Erythroblast (primary cell): ENCODE measurements around the gene RPS6KA3.
A peak's percentile ranks its signal among the peaks of the same experiment; 100 is the strongest.
"Not testable (repeated sequence)": the region's sequence is repeated elsewhere in the genome, so short reads cannot be mapped to it uniquely, and the experiment has no call there.

Source experiments
- DNase-seq, 2 experiments: peaks; one replicate each; lab custom pipeline; 2025; lab: John Stamatoyannopoulos, UW
- GATA1 ChIP-seq: IDR thresholded peaks from 2 replicates; pipeline ENCODE4 v1.6.1; 2011; ENCODE audit warnings: low read depth, mild to moderate bottlenecking, control low read depth, low read length, moderate library complexity
- POLR2A ChIP-seq: IDR thresholded peaks from 2 replicates; pipeline ENCODE4 v1.6.1; 2011; ENCODE audit warnings: mild to moderate bottlenecking, low read length

The RPS6KA3 gene

GRCh38 chrX:20271186-20271585, 4.5 kb upstream of the RPS6KA3 start:
- no peak for DNase-seq
- TF ChIP-seq POLR2A (no peak), GATA1 (no peak)

- no peak for DNase-seq
- TF ChIP-seq GATA1 (no peak), POLR2A (no peak)
These were observed 3.8 kb upstream of the RPS6KA3 start for GRCh38 chrX:20270562-20270890.

- DNase-seq: no peak
- no peak for TF ChIP-seq GATA1
- TF ChIP-seq POLR2A: no peak
These were observed 3.3 kb upstream of the RPS6KA3 start for GRCh38 chrX:20269848-20270561.

DNA sequence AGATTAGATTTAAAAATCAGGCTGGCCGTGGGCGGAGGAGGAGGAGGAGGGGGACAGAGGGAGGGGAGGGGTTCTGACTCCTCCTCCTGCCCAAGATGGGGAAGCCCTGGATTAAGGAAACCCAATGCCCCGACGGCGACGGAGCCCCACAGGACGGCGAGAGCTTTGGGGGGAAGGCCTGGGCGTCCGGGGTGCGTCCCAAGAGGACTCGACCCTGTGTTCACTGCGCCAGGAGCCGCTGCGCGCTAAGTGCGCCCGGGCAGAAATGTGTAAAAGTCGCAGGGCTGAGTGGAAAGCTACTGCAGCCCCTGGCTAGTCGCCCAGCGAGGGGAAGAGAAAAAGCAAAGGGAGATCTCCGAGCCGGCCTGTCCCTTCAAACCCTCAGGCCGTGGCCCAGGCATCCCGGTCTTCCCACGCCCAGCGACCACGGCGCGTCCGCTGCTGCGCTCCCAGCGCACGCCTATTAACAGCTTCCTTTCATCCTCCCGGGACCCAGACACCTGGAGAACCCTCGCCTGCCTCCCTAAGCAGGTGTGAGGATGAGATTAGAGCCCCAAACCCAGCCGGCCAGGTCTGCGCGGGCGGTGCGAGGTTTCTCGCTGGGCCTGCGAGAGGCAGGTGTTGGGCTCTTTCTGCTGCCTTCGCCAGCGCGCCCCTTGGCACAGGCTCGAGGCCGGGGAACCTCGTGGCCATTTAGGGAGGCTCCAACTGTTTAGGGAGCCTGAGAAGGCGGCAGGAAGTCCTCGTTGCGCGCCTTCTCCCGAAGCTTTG, 1.4 kb upstream of the RPS6KA3 start:
- TF ChIP-seq POLR2A (no peak), GATA1 (no peak)

DNA sequence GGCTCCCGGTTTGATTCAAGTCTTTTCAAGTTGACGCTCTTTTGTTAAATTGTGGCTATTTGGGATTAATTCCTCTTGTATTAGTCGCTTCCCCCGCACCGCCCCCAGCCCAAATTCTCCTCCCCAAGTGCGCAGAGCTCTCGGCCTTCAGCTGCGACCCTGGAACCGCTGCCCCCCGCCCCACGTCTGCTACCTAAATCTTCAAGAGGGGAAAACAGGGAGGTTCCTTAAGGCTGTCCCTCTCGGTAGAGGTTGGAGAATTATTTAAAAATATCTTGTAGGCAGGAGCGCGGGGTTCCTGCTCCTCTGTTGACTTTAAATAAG, 860 bp upstream of the RPS6KA3 start:
- DNase-seq: peak in 1 of 2 experiments; percentile 28
- TF ChIP-seq GATA1 (no peak), POLR2A (no peak)

More for the DNA sequence above, 1.4 kb upstream of the RPS6KA3 start:
- DNase-seq: peak; percentile 22 to 28

DNA sequence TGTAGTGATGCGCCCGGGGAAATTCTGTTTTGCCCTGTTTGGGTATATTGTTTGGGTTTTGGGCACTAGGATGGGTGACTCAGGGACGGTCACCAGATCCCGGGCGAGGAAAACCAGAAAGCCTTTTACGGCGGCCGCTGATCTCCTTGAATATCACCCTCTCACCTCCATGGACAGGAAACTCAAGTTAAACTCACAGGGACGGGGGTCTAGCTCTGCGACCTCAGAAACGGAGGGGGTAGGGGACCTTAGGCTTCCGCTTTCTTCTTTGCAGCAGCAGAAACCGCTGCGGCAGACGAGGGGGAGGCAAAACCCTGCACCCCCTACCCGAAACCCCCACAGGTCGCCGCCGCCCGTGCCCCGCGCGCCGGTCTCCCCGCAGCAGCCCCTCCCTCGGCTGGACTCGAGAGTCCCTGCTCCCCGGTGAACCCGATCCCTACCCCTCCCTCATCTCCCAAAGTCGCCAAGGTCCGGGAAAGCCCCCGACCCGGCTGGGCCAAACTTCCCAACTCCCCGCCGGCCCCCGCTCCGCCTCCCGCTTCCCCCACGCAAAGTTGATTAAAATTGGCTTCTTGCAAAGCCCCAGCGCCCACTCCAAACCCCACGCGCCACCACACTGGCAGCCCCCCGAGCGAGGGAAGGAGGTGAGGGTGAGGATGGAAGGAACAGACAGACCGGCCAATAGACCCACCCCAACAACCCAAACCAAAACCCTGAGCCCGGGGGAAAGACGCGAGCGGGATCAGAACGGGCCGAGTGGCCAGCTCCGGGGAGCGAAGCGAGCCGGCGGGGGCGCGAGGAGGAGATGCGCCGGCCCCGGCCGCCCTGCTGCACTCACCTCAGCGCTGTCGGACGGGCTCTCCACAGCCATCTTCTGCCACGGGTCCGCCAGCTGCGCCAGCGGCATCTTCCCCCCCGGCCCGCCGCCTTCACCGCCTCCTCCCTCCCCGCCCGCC, 705 bp downstream of the RPS6KA3 start:
- no peak for TF ChIP-seq POLR2A
- no peak for TF ChIP-seq GATA1
- peak; percentile 56 to 71 for DNase-seq

DNA sequence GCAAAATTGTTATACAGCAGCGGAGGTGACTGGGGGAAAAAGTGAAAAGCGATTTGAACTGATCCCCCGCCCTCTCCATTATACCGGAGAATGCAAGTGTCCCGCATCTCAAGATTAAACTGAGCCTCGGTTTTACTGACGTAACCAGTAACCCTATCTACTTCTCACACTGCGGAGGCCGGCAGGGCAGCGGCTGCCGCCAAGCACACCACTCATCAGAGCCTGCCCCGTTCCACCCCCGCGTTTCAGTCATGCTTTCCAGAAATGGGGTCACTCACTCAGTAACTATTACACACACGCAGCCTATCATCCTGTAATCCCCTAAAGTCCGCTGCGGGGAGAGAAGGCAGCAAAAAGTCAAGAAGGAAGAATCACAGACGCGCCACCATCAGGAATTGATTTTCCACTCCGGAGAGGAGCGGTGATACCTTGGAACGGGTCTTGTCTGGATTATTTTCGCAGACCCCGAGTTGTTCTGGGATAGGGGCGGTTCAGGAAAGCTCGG, 1.4 kb downstream of the RPS6KA3 start:
- DNase-seq: peak; percentile 91
- TF ChIP-seq POLR2A (peak; percentile 87), GATA1 (no peak)

GRCh38 chrX:20263474-20263873, 3.2 kb downstream of the RPS6KA3 start:
- TF ChIP-seq POLR2A: no peak
- TF ChIP-seq GATA1: no peak
- DNase-seq: peak; percentile 6 to 9

- no peak for DNase-seq
- no peak for TF ChIP-seq POLR2A
- TF ChIP-seq GATA1: no peak
These were observed 5.8 kb downstream of the RPS6KA3 start for GRCh38 chrX:20260885-20261284.

DNA sequence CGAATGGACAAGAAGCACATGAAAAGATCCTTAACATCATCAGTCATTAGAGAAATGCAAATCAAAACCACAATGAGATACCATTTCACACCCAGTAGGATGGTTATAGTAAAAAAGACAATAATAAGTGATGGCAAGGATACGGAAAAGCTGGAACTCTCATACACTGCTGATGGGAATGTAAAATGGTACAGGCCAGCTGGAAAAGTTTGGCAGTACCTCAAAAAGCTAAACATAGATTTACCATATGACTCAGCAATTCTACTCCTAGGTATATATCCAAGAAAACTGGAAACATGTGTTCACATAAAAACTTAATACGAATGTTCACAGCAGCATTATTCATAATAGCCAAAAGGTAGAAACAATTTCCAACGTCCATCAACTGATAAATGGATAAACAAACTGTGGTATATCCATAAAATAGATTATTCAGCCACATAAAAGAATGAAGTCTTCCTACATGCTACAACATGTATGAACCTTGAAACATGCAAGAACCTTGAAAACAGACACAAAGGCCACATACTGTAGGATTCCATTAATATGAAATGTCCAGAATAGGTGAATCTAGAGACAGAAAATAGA, 11.9 kb downstream of the RPS6KA3 start:
- TF ChIP-seq POLR2A: no peak
- TF ChIP-seq GATA1: no peak
- no peak for DNase-seq

DNA sequence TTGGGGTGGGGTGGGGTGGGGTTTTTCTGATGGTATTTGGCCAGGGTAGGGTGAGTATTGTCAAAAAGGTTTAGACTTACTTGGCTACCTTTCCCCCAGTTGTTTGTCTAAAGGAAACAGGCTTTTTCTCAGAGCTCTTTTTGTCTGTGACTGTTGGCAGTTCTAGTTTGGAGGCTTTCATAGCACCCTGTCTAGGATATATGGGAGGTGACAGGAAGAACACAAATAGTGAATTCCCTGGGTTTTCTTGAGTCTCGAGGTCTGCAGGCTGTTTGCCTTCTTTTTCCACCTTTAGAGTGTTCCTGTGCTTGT, 13.5 kb downstream of the RPS6KA3 start:
- no peak for DNase-seq
- no peak for TF ChIP-seq POLR2A
- TF ChIP-seq GATA1: no peak

GRCh38 chrX:20252381-20253231, 14.1 kb downstream of the RPS6KA3 start:
- TF ChIP-seq GATA1: no peak
- TF ChIP-seq POLR2A: no peak
- peak; percentile 57 to 75 for DNase-seq

- no peak for TF ChIP-seq POLR2A
- TF ChIP-seq GATA1: no peak
- no peak for DNase-seq
These were observed 15.0 kb downstream of the RPS6KA3 start for GRCh38 chrX:20251691-20252090.

GRCh38 chrX:20250146-20250545, 16.6 kb downstream of the RPS6KA3 start:
- not testable (repeated sequence) for DNase-seq
